Activated effector memory CD4-positive, alpha-beta T cell treated with Interleukin-2 at 50 U/mL for 16 hours (primary cell): ENCODE results near the gene CEACAM8.
"Not testable (repeated sequence)": the region's sequence is repeated elsewhere in the genome, so short reads cannot be mapped to it uniquely, and the experiment has no call there.

Source experiments
- DNase-seq: peaks from one replicate; pipeline ENCODE4 v3.0.0-alpha.2; 2020

CEACAM8 gene

GRCh38 chr19:42571116-42571515, 23.6 kb downstream of the CEACAM8 start:
- DNase-seq = no peak

DNA sequence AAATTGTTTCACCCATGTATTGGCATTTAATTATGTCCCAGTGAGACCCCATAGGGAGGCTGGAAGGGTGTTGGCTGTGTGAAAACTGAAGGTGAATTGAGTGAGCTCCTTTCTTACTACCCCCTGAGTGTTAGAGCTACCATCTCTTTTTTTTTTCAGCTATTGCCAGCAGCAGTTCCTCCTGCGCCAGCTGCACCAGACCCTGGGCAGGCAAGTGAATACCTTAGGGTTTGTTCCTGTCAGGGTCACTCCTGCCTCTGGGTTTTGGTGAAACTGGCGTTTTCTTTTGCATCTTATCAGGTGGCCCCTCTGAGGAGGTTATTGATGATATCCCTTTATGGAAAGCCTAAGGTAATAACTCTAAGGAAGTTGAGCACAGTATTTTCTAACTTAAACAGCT, 25.5 kb downstream of the CEACAM8 start:
- no peak for DNase-seq

DNA sequence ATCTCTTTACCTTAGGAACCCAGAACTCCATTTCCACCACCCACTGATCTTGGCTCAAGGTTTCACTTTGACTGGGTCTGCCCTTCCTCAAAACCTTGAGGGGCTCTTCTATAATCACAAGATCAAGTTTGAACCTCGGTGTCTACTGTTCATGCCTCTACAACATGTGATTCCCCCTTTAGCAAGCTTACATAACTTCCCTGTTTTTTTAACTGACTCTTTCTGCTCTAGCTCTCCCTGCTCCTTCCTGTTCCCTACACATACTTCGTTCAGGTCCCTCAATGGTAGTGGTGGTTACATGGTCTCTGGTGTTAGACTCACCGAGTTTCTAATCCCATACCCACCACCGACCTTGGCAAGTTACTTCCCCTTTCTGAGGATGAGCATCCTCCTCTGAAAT, 26.7 kb downstream of the CEACAM8 start:
- no peak for DNase-seq

DNA sequence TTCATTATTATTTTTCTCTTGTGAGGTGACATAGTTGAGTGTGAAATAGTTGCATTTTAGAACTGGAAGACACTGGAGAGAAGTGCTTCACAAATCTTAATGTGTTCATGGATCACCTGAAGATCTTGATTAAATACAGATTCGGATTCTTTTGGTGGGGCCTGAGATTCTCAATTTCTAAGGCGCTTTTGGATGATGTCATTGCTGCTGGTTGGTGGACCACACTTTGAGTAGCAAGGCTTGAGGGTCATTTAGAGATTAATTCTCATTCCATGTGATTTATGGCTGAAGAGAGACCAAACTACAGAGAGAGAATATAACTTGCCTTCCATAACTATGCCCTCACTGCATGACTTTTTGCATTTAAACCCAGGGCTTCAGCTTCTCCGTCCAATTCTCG, 27.2 kb downstream of the CEACAM8 start:
- DNase-seq = no peak

DNA sequence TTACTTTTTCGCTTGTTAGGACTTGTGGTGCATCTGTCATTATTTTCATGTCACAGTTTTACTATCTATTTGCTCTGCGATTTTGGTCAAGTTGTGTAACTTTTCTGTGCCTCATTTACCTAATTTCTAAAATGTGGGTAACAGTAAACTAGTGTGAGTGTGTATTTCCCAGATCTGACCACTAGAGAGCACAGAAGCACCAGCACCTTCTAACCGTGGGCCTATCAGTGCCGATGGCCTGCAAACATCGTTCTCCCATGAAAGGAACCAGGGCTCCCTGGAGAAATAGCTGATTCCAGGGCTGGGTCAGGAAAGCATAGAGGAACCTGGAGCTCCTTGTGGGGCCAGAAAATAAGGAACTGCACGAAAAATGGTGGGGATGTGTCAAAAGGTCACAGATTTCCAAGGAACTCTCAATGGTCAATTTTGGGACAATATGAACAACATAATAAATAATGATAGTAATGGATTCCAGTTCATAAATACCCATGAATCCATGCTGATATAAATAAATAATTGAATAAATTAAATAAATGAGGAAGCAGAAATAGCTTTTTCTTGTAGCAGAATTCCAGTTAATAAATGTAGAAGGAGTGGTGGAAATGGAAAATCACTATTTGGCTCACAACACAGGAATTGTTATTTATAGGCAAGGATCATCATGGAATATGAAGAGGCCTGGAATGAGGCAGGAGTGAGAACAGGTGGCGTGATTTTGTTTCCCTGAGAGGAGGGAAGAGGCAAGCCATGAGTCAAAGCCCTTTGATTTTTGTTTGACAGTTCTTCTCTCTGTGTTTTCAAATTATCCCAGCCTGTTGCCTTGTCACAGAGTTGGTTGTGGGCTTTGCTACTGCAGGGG, 31.1 kb downstream of the CEACAM8 start:
- no peak for DNase-seq

DNA sequence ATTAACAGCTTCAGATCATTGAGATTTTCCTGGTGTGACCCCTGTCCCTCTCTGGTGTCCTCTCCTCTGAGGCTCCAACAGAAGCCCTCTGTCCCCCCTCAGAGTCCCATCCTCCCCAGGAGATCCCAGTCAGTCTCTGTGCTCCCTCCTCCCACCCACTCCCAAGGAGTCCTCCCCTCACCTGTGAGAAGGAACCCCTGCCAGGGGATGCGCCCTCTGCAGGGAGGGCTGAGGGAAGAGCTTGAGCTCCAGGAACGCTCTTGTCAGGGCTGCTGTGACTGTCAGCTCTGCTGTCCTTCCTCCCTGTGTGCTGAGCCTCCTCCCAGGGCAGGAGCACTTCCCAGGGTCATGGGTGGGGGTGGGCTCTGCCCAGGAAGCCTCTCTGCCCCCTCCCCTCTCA, 33.2 kb downstream of the CEACAM8 start:
- DNase-seq = no peak

DNA sequence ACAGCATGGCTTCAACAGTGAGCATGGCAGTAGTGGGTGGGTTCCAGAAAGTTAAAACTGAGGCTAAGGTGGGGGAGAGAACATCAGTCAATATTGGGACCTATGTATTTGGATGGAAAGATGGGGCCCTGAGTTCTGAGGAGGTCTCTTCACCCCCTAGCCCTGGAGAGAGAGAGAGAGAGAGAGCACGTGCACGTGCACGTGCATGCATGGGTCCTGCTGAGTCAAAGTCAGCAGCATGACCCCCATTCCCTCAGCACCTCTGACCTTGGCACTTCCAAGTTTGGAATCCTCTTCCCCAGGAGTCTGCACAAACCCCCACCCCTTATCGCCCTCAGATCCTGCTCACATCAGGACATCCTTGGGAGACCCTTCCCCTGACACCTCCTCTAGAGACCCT, 34.0 kb downstream of the CEACAM8 start:
- DNase-seq = no peak

- no peak for DNase-seq
Measured at GRCh38 chr19:42558450-42559150, 36.1 kb downstream of the CEACAM8 start.

DNA sequence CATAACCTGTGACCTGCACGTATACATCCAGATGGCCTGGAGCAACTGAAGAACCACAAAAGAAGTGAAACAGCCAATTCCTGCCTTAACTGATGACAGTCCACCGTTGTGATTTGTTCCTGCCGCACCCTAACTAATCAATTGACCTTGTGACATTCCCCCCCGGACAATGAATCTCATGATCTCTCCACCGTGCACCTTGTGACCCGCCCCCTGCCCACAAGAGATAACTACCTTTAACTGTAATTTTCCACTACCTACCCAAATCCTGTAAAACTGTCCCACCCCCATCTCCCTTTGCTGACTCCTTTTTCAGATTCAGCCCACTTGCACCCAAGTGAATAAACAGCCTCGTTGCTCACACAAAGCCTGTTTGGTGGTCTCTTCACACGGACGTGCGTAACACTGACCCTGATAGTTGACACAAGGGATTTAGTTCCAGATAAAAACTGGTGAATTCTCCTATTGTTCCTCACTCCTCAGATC, 37.3 kb downstream of the CEACAM8 start:
- DNase-seq = not testable (repeated sequence)

GRCh38 chr19:42555801-42556200, 38.9 kb downstream of the CEACAM8 start:
- DNase-seq = no peak

DNA sequence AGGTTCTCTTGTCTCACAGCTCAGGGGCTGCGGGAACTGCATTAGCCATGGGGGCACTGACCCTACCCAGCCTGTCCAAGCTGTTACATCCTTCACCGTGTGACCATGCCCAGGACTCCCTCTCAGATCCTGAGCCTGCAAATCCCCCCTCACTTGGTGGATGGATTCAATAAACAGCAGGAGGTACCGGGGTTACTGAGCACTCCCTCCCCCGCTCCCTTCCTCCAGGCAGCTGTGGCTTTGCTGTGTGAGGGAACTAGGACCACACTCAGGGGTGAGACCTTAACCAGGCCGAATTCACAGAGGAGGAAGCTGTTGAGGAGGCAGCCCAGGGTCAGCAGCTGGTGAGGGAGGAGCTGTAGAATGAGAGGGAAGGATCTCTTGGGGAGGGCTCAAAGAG, 39.4 kb downstream of the CEACAM8 start:
- no peak for DNase-seq

GRCh38 chr19:42554046-42554575, 40.6 kb downstream of the CEACAM8 start:
- DNase-seq = no peak

DNA sequence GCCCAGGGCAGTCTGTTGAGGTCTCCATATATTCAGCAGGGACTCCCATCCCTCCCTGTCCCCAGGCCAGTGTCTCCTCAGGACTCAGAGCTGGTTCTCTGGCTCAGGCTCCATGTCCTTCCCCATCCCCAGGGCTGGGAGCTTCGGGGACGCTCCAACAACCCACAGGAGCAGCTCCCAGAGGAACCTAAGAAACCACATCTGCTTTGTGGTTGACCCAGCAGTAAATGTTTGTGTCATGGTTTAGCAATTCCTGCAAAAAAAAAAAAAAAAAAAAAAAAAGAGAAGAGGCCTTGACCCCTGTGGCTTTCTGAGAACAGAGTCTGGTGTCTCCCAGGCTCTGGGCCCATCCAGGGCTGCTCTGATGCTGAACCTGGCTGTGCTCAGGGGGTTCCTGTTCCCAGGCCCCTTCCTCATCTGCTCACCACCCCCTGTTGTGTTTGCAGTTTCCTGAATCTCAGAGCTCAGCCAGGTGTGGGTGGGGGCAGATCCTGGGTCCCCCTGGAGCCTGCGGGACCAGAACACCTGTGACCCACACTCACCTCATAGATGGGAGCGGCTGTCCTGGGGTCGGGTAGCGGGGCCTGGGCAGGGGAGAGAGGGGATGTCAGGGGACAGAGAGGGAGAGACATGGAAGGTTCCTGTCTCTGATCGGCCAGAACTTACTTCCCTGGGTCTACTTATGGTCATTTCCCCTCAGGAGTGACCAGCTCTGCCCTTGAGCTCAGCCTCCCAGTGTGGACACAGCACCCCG, 41.3 kb downstream of the CEACAM8 start:
- DNase-seq = no peak

GRCh38 chr19:42552086-42553065, 42.3 kb downstream of the CEACAM8 start:
- DNase-seq = no peak

- not testable (repeated sequence) for DNase-seq
Measured at GRCh38 chr19:42550521-42550920, 44.2 kb downstream of the CEACAM8 start.

GRCh38 chr19:42549067-42549466, 45.7 kb downstream of the CEACAM8 start:
- DNase-seq = not testable (repeated sequence)

DNA sequence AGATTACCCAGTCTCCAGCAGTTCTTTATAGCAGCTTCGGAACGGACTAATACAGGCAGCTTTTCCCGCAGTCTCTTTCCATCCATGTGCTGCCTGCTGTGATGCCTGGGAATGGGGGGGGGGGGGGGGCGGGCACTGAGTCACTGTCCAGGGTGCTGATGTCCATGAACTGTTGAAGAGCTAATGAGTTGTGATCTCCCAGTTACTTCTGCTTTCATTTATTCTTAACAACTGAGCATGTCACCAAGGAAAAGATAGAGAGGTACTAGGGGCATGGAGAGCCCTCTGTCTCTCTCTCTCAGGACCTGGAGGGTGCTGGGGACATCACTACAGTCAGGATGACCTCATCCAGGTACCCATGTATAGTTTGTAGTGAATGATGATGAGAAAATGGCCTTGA, 46.2 kb downstream of the CEACAM8 start:
- DNase-seq = no peak

GRCh38 chr19:42547929-42548328, 46.8 kb downstream of the CEACAM8 start:
- DNase-seq = no peak

DNA sequence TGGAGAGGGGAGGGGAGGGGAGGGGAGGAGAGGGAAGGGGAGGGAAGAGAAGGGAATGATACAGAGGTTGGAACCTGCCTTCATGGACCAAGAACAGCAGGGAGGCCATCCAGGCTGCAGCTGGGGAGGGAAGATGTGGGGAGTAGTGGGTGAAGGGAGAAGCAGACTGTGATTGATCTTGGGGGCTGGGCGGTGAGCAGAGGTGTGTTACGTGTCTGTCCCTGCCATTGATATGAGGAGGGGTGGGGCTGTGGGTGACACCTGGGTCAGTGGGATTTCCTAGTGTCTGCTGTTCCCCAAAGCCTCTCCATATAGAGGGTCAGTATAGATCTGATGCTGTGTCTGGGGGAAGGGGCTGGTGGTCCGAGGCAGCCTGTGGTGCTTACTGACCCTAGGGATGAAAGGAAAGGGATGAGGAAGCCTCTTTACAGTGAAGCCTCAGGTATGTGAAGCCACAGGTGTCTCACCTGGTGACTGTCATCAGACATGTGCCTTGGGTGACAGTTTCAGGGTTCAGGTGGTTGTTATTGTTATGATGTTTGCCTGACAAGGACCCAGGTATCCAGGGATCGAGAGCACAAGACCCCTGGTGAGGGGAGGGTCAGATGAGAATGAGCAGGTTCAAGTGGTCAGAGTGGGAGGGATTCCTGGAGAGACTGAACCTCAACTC, 47.8 kb downstream of the CEACAM8 start:
- no peak for DNase-seq

- DNase-seq = no peak
Measured at GRCh38 chr19:42544146-42544545, 50.6 kb downstream of the CEACAM8 start.

DNA sequence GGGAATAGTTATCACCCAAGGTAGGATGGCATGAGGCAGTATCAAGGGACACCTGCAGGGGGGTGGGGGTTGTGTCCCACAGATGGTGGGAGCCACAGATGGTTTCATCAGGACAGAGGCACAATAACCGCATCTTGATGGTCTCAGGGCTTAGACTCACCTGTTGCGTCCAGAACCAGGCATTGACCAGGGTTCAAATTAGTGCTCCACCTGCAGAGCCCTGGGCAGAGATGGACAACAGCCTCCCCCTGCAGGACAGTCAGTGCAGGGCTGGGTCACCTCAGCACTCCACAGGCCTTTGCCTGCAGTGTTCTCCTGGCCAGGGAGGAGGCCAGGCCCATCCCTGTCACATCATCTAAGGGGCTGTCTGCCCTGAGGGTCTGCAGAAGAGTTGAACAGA, 51.9 kb downstream of the CEACAM8 start:
- DNase-seq = no peak
